ENCODE data around the gene GFER. TPM values are rescaled to one million over a fixed set of nuclear protein-coding genes. Genes with fewer than 3 reads are reported as not detected.

Gene GFER
- total and polyA plus RNA-seq, 10 of the 15 experiments (the other 5 are each of a cell fraction or from before 2014, with no cell fraction given): 2.4 to 57.7 (median 31.3) TPM

DNA sequence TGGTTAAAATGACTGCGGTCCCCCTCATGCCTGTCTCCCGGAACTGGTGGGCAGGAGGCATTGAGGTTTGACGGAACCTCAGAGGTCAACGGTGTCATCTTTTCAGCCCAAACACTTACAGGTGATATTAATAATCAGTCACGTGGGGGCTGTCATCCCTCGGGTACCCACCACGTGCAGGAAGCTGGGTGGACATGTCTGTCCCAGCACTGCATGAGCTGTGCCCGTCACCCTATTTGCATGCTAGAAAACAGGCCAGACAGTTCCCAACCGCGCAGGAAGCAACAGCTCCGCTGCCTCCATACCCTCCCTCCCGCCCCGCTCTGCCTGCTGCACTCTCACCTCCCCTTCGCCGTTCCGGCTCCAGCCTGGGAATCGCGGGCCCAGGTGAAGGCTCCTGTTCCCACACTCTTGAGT, 7.2 kb downstream of the GFER start:
- WGBS (ENCODE audit: insufficient coverage, insufficient replicate concordance, low lambda C conversion rate, missing lambda C conversion rate): under 1% methylated on average over 18 of the region's 18 CpGs
- Histone ChIP-seq H3K36me3 (ENCODE audit: control insufficient read depth in 2 of 2, insufficient read depth in 2 of 2, low read length in 1 of 2) (peaks cover 2 to 5% of the 10 kb centered on the region in 2 experiments; a peak in 3 of 4 replicates), H2AFZ (ENCODE audit: control insufficient read depth, low read depth, low read length) (peak overlapping the region; percentile 13), H4K20me1 (ENCODE audit: control insufficient read depth, insufficient read depth) (no peaks in the 10 kb centered on the region), H3K4me3 (peak overlapping the region; percentile 65), H3K4me2 (ENCODE audit: control insufficient read depth, insufficient read depth) (peak overlapping the region; percentile 98), H3K9me3 (replicated peaks; ENCODE audit: control insufficient read depth, insufficient read depth, low read length) (peaks cover 1% of the 10 kb centered on the region; the same call in 1 of the 3 replicates), H3K27ac (ENCODE audit: control insufficient read depth, insufficient read depth) (peak overlapping the region; percentile 27; the same call in 1 of the 2 replicates), H3K9ac (ENCODE audit: control insufficient read depth, insufficient read depth, low read length) (peak overlapping the region; percentile 36), H3K79me2 (ENCODE audit: control insufficient read depth, insufficient read depth, low read length) (no peaks in the 10 kb centered on the region), H3K4me1 (ENCODE audit: control insufficient read depth, insufficient read depth, low read length) (peaks cover 27% of the 10 kb centered on the region), H3K27me3 (replicated peaks in 1 of 2; ENCODE audit: control insufficient read depth in 2 of 2, insufficient read depth in 2 of 2, low read length in 1 of 2) (no peaks in the 10 kb centered on the region)
- peak; percentile 71 for DNase-seq (ENCODE audit: low read depth, low spot score)
- POLR2A ChIA-PET: interaction anchor here (0.6 to 3.3 kb wide), 8 partner anchors 10 to 314 kb away, joined by 3 to 18 read pairs (median 10); partner anchors contain the start of genes NOXO1, RNF151, RPS2 and TBL3
- peak; percentile 82 for ATAC-seq
- SMC1A ChIA-PET (ENCODE audit: uncharacterized antibody, unreplicated experiment): no interaction called here
- CTCF ChIA-PET: interaction anchor here (0.9 to 6.5 kb wide), 4 partner anchors 9 to 27 kb away, joined by 3 to 54 read pairs (median 4); partner anchors contain the start of genes NOXO1, RNF151 and RPS2
- no TSS peak for BruUV-seq (replicated peaks)
- intact Hi-C loops (cut with micrococcal nuclease; ENCODE audit: unreplicated experiment) (no loop called here), in situ Hi-C loops (cut with MboI) (no loop called here)
- RAD21 ChIA-PET (ENCODE audit: unreplicated experiment): interaction anchor here (0.8 to 1.9 kb wide), 6 partner anchors 10 to 149 kb away, joined by 3 to 12 read pairs (median 3); partner anchors contain the start of genes NOXO1 and RPS2
- FAIRE-seq: peak; percentile 90
- no peak for TF ChIP-seq HDAC6 (IDR thresholded peaks at IDR 0.05; ENCODE audit: unreplicated experiment)
- TF ChIP-seq NR2C2 (IDR thresholded peaks at IDR 0.05; ENCODE audit: borderline replicate concordance, control insufficient read depth, insufficient read length, low read depth): no peak
- peak; percentile 41; the same call in 1 of the 2 replicates for TF ChIP-seq SIN3A (IDR thresholded peaks at IDR 0.05; ENCODE audit: low read depth, low read length)
- TF ChIP-seq SUPT20H (IDR thresholded peaks at IDR 0.05; ENCODE audit: borderline replicate concordance, control insufficient read depth, low read depth, low read length): no peak
- no peak for TF ChIP-seq BCL11A (IDR thresholded peaks at IDR 0.05; ENCODE audit: low read depth, low read length)
- TF ChIP-seq ZNF217 (IDR thresholded peaks at IDR 0.05): no peak
- TF ChIP-seq FOXM1 (IDR thresholded peaks at IDR 0.05; ENCODE audit: low read depth, low read length): no peak
- no peak for TF ChIP-seq MTA3 (IDR thresholded peaks at IDR 0.05; ENCODE audit: borderline replicate concordance, low read length)
- no peak for TF ChIP-seq ZNF24 (IDR thresholded peaks at IDR 0.05)
- TF ChIP-seq HCFC1 (IDR thresholded peaks at IDR 0.05; ENCODE audit: low read length): peak; percentile 7; the same call in 1 of the 2 replicates
- TF ChIP-seq CHD1 (IDR thresholded peaks at IDR 0.05; ENCODE audit: low read depth, low read length): no peak
- TF ChIP-seq DPF2 (IDR thresholded peaks at IDR 0.05): no peak
- TF ChIP-seq, protein P1, sequence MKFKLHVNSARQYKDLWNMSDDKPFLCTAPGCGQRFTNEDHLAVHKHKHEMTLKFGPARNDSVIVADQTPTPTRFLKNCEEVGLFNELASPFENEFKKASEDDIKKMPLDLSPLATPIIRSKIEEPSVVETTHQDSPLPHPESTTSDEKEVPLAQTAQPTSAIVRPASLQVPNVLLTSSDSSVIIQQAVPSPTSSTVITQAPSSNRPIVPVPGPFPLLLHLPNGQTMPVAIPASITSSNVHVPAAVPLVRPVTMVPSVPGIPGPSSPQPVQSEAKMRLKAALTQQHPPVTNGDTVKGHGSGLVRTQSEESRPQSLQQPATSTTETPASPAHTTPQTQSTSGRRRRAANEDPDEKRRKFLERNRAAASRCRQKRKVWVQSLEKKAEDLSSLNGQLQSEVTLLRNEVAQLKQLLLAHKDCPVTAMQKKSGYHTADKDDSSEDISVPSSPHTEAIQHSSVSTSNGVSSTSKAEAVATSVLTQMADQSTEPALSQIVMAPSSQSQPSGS (IDR thresholded peaks at IDR 0.05; ENCODE audit: low read length): no peak
- no peak for TF ChIP-seq KLF5 (IDR thresholded peaks at IDR 0.05; ENCODE audit: partially characterized antibody)
- no peak for TF ChIP-seq SPI1 (IDR thresholded peaks at IDR 0.05; ENCODE audit: borderline replicate concordance, insufficient read depth, low read depth, low read length)
- no peak; the same call in 1 of the 2 replicates for TF ChIP-seq PAX5 (IDR thresholded peaks at IDR 0.05; ENCODE audit: borderline replicate concordance, low read depth, low read length)
- no peak for TF ChIP-seq STAT3 (IDR thresholded peaks at IDR 0.05; ENCODE audit: low read depth, low read length)
- no peak for TF ChIP-seq SUZ12 (IDR thresholded peaks at IDR 0.05; ENCODE audit: unreplicated experiment)
- 0 out of 3 replicates have a peak, but pooled peaks of 1 of the 2 experiments have one; percentile 10 for TF ChIP-seq EGR1 (IDR thresholded peaks at IDR 0.05; ENCODE audit: borderline replicate concordance in 1 of 2, low read depth in 2 of 2, low read length in 2 of 2)
- TF ChIP-seq, protein P2, sequence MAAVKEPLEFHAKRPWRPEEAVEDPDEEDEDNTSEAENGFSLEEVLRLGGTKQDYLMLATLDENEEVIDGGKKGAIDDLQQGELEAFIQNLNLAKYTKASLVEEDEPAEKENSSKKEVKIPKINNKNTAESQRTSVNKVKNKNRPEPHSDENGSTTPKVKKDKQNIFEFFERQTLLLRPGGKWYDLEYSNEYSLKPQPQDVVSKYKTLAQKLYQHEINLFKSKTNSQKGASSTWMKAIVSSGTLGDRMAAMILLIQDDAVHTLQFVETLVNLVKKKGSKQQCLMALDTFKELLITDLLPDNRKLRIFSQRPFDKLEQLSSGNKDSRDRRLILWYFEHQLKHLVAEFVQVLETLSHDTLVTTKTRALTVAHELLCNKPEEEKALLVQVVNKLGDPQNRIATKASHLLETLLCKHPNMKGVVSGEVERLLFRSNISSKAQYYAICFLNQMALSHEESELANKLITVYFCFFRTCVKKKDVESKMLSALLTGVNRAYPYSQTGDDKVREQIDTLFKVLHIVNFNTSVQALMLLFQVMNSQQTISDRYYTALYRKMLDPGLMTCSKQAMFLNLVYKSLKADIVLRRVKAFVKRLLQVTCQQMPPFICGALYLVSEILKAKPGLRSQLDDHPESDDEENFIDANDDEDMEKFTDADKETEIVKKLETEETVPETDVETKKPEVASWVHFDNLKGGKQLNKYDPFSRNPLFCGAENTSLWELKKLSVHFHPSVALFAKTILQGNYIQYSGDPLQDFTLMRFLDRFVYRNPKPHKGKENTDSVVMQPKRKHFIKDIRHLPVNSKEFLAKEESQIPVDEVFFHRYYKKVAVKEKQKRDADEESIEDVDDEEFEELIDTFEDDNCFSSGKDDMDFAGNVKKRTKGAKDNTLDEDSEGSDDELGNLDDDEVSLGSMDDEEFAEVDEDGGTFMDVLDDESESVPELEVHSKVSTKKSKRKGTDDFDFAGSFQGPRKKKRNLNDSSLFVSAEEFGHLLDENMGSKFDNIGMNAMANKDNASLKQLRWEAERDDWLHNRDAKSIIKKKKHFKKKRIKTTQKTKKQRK (IDR thresholded peaks at IDR 0.05; ENCODE audit: low read depth, low read length): no peak
- peak; percentile 92; the same call in 2 of the 3 replicates for TF ChIP-seq POU2F2 (IDR thresholded peaks at IDR 0.05; ENCODE audit: borderline replicate concordance, low read depth, low read length)
- TF ChIP-seq KDM1A (IDR thresholded peaks at IDR 0.05; ENCODE audit: borderline replicate concordance): no peak
